Activated gamma-delta T cell treated with anti-CD3 and anti-CD28 coated beads, Interleukin-2, amount 50 U/mL, for 16 hours (primary cell): ENCODE results near the gene SYNDIG1.

ENCODE experiments used
- DNase-seq: peaks from one replicate; pipeline ENCODE4 v3.0.0-alpha.2; 2020; ENCODE audit warnings: low read depth

SYNDIG1 gene

DNA sequence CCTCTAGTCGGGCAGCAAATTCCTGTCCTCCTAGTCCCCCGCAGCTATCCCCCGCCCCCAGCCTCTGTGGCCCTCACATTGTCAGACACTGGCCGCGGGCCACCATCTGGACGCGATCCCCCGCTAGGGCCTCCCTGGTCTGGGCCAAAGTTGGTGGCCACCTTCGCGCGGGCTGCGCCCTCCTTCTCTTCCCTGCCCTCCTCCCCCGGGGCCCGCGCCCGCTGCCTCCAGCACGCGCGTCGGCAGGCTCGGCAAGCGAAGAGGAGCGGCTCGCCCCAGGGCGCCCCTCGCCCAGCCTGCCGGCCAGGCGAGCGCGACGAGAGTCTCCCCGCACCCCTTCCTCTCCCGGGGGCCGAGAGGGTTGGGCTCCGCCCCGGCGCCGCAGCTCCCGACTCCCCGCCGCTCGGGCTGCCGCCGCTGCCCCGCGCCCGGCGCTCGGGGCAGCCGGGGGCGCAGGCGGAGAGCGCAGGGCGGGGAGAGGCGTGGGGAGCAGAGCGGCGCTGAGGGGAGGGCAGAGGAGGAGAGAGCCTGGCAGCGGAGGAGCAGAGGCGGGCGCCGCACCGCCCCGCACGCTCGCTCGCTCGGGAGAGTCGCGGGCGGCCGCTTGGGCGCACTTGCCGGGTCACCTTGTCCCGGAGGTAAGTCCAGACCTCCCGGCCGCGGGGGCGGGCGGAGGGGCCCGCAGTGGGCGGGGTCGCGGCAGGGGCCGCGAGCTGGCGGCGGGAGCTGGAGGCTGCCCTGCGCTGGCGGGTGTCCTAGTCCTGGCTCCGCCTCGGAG, at the start of gene SYNDIG1:
Gene SYNDIG1 (plus strand): TSS at position 514 of the 778 bp plus-strand sequence. CDS start 73,469 bp downstream, outside the sequence.
- no peak for DNase-seq

DNA sequence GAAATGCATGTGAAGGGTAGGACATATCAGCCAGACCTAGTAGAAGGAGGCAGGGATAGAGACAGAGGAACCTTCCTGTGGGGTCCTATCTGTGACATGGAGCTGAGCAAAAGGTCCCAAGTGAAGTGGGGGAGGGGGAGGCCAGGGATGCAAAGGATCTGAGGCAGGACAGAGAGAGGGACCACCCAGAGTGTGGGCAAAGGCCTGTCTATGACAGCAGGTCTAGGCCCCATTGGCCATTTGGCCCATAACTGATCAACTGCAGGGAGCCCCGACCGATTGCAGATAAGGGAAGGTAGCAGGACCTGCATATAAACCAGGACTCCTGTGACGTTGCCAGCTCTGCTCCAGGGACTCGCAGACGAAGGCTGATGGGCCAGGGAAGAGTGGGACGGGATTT, 49.6 kb upstream of the SYNDIG1 start:
- no peak for DNase-seq

DNA sequence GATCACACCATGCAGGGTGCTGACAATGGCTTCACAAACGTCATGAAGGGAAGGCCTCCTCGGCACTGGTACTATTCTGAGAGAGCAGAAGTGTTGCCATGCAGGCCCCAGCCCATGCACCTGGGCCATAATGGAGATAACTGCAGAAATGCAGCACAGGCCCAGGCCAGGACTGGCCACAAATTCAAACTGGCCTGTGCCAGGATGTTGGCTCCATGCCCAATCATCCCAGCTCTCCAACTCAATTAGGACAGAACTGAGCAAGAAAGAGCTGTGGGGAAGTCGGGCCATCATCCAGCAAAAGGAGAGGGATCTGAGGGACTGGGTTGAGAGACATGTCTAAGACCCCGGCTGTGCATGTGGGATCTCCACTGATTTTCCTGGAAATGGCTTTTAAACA, 48.9 kb upstream of the SYNDIG1 start:
- DNase-seq, result no peak

DNA sequence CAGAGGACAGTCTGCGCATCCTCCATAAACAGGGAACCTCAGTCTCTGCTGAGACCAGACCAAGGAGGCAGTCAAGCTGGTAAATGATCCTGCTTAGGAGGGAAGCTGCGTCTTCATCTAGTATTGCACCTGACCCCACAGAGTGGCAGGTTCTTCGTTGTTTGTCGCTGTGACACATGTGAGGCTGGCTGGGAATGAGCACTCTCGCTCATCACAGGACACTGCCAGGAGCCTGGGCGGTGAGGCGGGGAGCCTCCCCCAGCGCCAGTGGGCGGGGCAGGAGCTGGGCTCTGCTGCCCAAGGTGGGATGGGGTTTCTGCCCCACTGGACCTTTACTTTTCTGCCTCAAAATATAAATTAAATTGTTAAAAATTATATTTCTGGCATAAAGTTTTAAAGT, 48.4 kb upstream of the SYNDIG1 start:
- DNase-seq, result no peak

DNA sequence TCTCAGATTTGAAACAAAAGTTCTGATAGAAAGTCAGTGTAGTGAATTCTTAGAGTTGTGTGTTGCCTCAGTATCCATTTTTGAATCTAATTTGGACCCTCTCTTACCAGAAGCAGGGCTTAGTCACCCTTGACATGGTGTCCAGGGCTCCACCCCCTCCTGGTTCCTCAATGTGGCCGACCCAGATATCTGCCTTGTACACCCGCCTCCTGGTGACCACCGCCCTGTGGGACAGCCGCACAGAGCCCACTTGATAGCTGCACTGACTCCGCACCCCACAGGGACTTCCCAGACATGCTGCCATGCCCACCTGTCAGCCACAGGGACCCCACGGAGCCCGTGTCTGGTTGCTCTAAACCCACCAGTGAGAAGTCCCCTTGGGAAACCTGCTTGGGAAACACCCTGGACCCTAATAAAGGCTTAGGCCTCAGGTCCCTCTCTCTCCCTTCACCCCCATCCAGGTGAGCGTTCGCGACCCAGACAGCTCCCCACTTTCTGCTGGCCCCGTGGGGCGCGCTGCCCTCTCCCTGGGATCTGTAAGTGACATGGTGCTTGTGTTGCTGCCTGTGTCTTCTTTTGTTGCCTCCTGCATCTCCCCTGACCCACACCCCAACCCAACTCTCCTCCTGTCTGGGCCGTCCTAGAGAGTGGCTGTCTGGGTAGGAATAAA, 47.2 kb upstream of the SYNDIG1 start:
- DNase-seq, result no peak

DNA sequence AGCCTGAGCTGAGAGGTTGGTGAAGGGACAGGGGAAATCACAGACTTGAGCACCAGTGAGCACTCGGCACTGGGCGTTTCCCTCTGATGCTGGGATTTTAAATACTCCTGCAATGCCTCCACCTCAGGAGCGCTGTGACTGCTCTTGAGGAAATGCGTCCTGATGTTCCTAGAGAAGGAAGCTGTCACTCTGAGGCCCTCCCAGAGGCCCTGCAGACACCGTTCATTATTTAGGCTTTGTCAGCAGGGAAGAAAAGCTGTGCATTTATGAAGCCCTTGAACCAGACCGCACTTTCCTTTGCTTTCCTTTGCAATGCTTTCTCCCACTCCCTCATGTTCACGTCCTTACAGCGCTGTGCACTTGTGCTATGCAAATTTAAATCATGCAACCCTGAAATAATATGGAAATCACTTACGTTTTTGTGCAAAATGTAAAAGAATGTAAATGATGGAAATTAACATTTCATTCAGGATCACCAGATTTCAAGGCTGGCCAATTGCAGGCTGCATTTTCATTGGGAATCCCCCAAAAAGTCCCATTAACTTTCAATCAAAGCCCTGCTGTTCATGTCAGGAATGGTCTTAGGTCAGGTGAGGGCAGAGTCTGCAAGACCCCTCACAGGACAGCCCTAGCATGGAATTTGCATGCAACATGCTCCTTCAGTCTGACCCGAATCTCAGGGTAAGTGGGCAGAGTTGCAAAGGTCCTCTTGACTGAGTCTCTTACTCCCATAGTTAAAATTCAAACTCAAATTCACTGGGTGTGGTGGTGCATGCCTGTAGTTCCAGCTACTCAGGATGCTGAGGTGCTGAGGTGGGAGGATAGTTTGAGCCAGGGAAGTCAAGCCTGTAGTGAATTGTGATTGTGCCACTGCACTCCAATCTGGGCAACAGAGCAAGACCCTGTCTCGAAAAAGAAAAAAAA, 45.8 kb upstream of the SYNDIG1 start:
- no peak for DNase-seq

DNA sequence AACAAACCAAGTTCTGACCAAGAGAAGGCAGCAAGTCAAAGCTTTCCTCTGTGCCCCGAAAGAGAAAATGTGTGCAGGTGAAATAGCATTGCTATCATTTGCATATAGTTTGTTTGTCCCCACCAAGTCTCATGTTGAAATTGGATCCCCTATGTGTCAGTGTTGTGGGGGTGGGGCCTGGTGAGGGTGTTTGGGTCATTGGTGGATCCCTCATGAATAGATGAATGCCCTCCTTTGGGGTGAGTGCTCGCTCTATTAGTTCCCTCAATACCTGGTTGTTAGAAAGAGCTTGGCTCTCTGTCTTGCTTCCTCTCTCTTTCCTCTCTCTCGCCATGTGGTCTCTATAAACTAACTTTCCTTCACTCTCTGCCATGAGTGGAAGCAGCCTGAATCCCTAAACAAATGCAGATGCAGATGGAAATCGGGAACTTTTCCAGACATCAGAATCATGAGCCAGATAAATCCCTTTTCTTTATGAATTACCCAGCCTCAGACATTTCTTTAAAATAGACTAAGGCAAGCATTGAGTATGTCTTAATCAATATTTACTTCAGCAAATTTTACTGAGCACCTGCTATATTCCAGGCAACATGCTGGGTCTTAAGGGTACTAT, 43.8 kb upstream of the SYNDIG1 start:
- no peak for DNase-seq

DNA sequence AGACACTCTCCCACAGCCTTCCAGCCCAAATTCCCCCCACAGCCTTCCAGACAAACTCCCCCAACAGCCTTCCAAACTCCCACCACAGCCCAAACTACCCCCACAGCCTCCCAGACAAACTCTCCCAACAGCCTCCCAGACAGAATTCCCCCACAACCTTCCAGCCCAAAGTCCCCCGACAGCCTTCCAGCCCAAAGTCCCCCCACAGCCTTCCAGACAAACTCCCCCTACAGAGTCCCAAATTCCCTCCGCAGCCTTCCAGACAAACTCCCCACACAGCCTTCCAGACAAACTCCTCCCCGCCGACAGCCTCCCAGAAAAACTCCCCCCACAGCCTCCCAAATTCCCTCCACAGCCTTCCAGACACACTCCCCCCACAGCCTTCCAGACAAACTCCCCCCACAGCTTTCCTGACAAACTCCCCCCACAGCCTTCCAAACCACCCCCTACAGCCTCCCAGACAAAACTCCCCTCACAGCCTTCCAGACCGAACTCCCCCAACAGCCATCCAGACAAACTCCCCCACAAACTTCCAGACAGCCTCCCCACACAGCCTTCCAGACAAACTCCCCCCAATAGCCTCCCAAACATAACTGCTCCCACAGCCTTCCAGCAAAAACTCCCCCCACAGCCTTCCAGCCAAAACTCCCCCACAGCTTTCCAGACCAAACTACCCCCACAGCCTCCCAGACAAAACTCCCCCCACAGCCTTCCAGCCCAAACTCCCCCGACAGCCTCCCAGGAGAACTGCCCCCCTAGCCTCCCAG, 38.0 kb upstream of the SYNDIG1 start:
- no peak for DNase-seq

DNA sequence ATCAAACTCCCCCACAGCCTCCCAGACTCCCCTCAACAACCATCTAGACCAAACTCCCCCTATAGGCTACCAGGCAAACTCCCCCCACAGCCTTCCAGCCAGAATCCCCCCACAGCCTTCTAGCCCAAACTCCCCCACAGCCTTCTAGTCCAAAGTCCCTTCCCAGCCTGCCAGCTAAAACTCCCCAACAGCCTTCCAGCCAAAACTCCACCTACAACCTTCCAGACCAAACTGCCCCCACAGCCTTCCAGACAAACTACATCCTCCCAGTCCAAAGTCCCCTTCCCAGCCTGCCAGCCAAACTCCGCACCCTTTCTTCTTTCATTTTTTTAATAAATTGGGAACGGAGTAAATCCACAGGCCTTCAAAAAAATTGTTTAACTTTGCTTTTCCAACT, 37.4 kb upstream of the SYNDIG1 start:
- no peak for DNase-seq

DNA sequence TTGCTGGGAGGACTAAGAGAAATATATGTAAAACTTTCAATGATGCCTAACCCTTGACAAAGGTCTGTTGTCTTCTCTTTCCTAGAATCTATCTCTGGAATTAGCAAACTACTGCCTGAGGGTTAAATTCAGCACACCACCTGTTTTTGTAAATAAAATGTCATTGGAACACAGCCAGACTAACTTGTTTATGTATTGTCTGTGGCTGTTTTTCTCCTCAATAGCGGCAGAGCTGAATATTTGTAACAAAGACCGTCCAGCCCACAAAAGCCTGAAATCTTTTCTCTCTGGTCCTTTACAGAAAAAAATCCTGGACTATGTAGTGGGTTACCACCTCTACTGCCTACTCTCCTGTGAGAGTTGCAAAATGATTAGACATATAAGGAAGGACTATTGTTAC, 33.3 kb upstream of the SYNDIG1 start:
- no peak for DNase-seq

DNA sequence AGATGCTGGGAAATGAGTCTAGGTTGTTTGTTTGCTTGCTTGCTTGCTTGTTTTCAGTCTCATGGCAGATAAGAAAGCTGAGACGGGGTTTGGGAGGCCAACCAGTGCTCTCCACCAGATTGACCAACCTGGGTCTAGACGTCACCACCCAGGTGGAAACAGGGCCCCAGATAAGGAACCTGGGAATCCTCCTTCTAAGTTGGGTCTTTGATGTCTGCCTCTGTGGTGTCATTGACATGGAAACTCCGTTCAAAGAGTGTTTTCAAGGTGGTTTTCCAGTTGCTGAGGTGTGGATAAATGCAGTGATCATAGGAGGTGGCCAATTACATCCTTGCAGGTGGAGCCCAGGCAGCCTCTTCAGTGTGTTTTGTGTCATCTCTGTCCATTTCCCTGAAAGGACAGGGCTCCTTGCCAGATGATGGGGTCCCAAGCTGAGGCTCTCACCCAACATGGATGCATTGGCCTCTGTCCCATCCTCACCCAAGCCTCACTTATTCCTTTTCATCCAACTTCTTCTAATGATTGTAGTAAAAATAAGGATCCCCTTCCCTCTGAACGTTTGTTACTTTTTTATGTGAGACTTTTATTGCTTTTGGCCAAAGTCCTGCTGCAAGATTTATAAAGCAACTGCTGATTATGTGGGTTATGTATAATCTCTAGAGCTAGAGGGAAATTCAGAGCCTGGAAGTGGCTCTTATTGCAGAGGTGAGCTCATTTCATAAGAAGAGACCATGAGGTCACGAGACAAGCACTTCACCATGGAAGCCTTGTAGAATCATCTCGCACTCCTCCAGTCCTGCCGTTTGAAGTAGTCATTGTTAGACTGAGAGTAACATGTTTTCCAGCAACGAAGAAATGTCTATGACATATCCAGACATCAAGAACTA, 32.0 kb upstream of the SYNDIG1 start:
- no peak for DNase-seq

DNA sequence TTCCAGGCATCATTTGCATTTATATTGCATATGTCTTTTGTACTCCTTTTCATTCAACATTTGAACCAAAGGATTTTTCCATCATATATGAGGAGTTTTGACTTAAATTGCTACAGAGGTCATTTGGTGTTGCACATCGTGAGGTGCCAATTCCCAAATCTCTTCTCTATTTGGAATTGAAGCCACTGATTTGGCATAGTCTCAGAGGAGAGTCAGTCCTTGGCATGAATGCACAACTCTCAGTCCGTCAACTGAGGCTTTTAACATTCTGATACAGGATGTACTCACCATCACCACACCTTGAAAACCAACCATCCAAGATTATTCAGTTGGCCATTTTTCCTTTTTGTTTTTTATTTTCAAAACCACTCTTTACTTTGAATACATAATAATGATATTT, 31.1 kb upstream of the SYNDIG1 start:
- DNase-seq, result no peak

DNA sequence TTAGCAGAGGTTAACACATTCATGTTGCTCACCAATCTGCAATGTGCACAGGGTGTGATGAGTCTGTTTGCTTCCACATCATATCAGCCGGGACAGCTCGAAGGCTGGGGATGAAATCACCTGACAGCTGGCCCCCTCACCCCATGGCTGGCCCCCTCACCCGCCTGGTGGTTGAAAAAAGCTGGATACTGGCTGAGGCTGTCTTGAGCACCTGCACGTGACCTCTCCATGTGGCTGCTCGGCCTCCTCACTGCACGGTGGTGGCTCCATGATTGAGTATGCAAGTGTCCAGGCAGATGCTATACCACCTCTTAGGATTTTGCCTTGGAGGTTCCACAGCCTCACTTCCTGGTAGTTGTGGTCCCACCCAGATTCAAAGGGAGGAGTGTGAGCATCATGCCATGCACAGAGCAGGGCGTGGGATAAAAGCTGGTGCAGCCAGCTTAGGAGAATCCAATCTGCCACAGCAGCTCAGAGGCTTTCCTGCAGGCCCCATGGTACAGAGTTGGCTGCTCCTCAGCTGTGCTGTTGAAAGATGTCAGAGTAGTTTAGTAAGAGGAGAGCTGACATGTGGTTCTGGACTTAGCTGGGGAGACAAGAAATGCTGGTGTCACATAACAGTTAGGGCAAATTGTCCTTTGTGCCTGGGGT, 29.6 kb upstream of the SYNDIG1 start:
- no peak for DNase-seq

DNA sequence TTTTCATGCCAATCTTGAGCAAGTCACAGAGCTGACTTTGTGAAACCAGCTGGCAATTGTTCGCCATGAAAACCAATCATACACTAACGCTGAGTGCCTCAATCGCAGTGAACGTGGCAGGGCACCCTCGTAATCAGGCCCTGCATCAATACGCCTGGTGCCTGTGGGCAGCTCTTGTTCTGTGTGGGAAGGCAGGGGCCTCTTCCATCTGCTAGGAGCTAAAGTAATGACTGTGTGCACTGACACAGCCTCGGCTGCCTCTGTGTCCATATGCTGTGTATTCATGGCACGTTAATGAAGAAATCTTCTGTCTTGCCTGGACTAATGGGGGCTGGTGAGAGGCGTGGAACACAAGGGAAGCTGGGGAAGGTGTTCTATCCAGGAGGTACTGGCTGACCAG, 27.8 kb upstream of the SYNDIG1 start:
- no peak for DNase-seq

DNA sequence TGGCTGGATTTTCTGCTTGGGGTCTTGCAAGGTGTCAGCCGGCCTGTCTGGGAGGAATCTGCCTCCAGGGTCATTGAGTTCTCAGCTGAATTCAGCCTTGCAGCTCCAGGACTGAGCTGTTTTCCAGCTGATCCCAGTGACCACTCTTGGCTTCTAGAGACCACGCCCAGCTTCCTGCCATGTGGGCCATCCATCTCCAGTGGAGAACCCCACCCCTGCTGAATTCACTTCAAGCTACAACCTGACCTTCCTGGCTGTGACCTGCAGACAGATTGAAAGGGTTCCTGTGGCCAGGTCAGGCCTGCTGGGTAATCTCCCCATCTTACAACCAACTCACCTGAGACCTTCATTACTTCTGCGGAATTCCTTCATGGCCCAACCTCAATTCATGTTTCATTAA, 26.5 kb upstream of the SYNDIG1 start:
- no peak for DNase-seq

DNA sequence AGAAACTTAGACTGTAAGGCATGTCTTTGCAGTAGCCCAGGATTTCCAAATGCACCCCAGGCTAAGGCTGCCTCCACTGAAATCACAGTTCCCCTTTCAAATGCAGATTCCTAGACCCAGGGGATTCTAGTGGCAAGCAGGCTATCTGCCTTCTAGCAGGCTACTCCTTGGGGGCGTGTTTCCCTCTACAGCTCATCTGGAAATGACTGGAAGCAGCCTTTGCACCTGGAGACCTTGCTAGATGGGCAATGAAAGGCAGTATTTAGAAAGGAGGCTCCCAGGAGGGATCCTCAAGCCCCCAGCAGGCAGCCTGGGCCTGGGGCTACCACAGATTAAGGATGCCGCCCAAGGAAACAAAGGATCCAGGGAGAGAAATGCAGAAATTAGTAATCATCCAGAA, 26.0 kb upstream of the SYNDIG1 start:
- no peak for DNase-seq

DNA sequence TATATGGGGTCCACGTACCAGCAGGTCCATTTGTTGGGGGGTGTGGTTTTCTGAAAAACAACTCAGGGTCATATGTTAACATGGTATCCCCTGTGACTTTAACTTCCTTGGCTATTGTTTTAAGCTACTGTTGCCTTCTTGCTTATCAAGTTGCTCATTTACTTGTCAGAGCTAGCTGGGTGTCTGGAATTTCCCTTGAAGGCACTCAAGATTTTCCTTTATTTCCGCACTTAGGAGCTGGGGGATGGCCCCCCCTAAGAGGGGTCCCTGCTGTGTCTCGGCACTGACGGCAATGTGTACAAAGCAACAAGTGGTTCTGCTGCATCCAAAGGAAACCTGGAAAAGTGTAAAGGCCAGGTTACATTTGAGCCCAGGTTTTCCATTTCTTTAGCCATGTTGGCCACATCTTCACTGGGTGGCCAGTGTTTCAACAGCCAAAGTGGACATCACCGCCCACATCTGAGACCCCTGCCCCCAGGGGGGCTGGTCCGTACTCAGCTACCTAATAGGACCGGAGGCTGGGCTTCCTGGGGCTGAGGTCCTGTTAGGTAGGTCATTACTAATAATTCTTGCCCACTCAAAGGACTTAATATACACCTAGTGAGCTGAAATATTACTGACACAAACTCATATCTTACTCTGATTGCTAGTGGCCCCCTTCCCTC, 24.8 kb upstream of the SYNDIG1 start:
- DNase-seq, result no peak

DNA sequence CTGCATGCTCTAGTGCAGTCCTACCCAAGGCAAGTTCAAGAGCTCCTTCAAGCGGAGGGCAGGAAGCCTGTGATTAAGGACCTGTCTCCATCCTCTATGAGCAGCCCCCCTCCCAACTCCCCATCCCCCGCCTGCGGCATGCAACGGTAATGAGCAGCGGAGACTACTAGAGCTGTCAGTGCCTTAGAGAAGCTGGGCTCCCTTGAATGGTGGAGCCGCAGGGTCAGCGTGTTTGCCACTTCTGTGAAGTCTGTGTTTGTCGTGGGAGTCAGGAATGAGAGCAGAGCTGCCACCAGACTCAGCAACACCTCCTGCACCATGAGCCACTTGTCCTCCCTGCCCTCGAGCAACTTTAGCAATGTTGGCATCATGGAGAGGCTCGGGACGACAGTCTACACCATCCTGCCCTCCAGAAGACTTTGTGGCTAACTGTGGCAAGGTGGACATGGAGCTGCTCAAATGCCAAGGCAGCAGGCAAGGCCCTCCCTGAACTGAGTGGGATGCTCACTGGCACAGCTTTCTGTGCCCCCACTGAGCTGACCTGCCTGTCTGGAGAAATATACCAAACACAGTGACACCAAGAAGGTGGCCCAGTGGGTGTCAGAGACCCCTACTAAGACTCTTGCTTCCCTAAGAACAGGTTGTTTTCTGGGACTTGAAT, 23.8 kb upstream of the SYNDIG1 start:
- DNase-seq, result no peak

DNA sequence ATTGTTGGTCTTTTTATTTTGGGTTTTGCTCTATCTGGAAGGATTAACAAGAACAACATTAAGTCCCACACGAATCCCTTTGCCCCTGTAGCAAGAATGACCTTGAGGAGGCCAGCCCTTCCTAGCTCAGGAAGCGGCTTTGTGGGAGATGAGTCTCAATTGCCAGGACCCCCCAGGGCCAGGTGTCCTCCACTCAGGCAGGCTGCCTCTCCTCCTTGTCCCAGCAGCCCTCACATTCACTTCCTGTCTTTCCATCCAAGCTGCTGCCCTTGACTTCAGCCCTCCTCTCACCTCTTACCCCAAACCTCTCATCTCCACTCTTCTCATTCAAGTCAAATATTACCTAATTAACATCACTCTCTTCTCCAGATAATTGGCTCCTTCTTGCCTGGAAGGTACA, 22.6 kb upstream of the SYNDIG1 start:
- no peak for DNase-seq
